ENCODE measurements around the gene HPS1.

DNA sequence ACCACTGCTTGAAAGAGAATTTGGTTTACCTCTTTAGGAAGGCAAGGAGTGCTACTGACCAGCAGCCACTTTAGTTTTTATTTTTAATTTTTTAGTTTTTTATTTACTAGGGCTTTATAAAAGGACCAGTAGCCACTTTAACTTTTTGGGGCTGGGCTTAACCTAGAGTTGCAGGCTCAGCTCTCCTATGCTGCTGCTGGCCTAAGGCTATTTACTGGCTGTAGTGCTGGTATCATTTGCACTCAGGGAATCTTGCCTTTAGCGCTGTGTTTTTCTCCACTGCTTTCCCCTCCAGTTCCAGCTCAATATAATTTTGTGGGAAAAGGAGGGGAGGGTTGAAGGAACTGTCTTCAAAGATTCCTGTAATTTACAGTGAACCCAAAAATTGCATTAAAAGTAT, 13.4 kb downstream of the HPS1 start:
- TF ChIP-seq, protein P1, sequence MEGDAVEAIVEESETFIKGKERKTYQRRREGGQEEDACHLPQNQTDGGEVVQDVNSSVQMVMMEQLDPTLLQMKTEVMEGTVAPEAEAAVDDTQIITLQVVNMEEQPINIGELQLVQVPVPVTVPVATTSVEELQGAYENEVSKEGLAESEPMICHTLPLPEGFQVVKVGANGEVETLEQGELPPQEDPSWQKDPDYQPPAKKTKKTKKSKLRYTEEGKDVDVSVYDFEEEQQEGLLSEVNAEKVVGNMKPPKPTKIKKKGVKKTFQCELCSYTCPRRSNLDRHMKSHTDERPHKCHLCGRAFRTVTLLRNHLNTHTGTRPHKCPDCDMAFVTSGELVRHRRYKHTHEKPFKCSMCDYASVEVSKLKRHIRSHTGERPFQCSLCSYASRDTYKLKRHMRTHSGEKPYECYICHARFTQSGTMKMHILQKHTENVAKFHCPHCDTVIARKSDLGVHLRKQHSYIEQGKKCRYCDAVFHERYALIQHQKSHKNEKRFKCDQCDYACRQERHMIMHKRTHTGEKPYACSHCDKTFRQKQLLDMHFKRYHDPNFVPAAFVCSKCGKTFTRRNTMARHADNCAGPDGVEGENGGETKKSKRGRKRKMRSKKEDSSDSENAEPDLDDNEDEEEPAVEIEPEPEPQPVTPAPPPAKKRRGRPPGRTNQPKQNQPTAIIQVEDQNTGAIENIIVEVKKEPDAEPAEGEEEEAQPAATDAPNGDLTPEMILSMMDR (IDR thresholded peaks at IDR 0.05), result no peak
- TF ChIP-seq POLR2A (IDR thresholded peaks at IDR 0.05), result no peak
